NCI-H526 treated with DMSO at 0.1 percent for 48 hours (cell line): Measurements from ENCODE around the gene AFF3.

Source experiments
- DNase-seq: peaks from one replicate; lab custom pipeline; 2025; lab: John Stamatoyannopoulos, UW

Gene AFF3

DNA sequence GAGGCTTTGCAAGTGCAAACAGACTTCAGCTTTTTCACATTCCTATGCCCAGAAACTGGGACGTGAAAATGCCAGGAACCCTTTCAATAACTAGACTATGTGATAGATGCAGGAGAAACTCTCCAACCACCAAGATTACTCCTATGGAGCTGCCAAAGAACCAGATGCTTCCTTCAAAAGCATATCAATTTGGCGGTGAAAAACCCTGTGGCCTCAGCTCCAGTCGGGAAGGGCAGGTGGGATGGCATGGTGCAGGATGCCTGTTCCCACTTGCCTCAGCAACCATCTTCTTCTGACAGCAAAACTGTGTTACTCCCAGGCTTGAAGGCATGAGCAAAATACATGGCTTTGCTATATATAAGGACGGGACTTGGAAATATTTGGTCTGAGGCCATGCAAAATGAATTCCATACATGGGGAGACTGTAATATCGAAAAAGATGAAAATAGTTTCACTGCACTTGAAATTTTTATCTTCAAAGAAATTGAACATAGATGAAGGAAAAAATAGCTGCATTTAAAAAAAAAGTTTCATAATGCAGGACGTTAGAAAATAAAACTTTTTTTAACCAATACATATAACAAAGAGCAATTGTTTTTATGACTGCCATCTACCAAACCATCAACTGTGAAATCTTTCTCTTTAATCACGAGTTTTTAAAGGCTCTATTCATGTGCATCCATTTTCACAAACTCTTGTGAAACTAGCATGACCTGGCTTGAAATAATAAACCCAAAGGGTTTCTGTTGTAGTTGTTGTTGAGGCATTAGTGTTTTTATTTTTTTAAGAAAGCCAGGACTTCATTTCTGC lies 99.1 kb downstream of the AFF3 start:
- DNase-seq = no peak

- DNase-seq = no peak
Observed at GRCh38 chr2:100042562-100042961, 99.8 kb downstream of the AFF3 start.

GRCh38 chr2:100041946-100042345 lies 100.4 kb downstream of the AFF3 start:
- DNase-seq = no peak

GRCh38 chr2:100041385-100041784 lies 101.0 kb downstream of the AFF3 start:
- no peak for DNase-seq

- DNase-seq = no peak
Observed at GRCh38 chr2:100040906-100041305, 101.5 kb downstream of the AFF3 start.

DNA sequence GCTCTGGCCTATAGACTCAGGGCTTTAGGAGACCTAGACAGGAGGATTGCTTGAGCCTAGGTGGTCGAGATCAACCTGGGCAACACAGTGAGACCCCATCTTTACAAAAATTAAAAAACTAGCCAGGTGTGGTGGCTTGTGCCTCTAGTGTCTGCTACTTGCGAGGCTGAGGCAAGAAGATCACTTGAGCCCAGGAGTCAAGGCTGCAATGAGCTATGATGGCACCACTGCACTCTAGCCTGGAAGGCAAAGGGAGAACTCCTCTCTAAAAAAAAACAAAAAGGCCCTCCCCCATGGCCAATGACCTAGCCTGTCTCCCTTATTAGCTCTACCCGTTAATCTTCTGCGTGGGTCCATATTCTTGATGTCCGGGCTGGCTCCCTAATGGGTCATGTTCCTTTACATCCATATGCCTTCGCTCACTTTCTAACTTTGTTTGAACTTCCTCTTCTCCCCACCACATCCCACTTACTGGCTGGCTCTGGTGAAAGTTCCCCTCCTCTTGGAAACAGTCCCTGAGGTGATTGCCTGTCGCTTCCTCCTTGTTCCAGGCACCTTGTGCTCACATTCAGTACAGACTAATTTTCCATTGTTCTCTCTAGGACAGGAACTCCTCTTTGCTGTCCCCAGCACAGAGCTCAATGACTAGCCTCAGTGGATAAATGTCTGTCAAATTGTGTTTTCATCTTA lies 103.0 kb downstream of the AFF3 start:
- DNase-seq = no peak

DNA sequence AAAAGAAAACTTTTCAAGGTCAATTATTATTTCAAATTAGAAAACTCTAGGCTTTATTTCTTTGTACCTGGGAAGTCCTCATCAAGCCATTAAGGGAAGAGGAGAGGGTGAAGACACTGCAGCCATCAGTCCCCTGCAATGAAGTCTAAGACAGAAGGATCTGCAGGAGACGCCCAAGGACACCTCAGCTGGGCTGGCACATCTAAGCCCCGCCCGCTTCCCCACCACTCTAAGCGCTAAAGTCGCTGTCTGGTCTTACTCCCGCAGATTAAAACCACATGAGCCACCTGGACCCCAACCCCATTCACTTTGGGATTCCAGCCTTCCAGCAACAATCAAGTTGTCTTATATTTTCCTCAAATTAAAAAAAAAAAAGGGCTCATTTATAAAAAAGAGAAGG lies 104.4 kb downstream of the AFF3 start:
- no peak for DNase-seq

DNA sequence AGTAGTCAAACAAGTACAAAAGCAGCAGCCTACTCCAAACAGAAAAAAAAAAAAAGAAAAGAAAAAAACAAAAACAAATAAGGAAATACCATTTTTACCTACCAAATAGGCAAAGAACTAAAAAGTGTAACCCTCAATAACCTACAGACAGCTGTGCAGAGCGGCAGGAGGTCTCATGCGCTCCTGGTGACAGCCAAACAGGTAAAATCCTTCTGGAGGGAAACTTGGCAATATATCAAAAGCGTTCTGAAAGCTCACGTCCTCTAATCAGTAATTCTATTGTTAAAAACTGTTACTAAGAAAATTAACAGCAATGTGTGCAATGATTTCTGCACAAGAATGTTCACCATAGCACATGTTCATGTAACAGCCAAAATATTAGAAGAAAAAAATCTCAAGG lies 105.6 kb downstream of the AFF3 start:
- no peak for DNase-seq

DNA sequence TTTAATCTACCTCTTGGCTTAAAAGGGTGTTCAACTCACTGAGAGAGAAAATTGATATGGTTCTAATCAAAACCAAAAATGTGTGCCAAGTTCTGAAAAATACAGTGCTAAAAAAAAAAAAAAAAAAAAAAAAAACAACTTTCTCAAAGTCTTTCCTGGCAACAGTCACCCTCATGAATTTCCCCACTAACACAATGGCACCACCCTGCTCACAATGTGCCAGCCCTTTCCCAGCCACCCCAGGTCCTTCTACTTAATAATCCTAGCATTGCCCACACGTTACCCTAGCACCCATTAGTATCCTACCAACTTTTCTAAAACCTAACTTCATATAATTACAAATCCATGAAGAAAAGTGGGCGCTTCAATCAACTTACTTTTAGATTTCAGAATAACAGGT lies 106.4 kb downstream of the AFF3 start:
- DNase-seq = no peak

DNA sequence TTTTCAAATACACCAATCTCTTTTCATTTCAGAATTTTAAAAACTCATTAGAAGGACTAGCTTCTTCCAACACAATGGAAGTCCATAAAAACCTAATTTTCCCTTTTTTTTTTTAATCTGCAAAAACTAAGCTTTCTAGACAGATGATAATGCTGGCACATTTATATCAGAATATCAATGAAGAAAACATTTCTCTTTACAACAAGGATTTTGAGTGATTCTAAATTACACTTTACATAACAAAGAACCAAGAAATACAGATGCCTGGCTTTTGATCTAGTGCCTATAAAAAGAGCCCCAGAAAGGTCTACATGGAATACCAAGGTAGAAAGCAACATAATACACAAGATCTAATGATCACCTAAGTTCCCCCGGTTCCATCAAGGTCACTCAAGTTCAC lies 108.0 kb downstream of the AFF3 start:
- no peak for DNase-seq

GRCh38 chr2:100033976-100034375 lies 108.4 kb downstream of the AFF3 start:
- DNase-seq = no peak

DNA sequence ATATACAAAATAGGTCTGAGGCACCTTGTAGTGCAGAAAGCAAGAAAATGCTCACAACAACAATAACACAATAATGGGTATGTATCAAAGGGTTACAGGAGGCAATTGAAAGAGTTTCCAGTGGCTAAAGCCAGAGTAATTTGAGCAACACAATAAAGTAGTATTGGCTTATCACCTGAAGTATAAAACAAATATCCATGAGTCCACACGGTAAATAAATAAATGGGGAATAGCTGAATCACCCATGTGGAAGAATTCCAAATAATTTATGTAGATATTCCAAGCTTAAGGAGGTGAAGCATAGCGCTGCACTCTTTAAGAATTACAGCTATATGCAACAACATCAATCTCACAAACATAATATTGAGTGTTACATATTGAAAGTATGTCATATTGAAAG lies 110.8 kb downstream of the AFF3 start:
- no peak for DNase-seq

DNA sequence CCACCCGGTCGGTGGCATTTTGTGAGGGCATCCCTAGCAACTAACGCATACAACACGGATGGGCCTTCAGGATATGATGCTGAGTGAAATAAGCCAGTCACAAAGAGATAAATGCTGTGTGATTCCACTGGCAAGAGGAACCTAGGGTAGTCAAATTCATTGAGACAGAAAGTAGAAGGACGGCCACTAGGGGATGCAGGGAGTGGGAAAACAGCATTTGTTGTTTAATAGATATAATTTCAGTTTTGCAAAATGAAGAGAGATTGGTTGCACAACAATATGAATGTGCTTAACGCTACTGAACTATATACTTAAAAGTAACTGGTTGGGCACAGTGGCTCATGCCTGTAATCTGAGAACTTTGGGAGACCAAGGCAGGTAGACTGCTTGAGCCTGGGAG lies 112.9 kb downstream of the AFF3 start:
- no peak for DNase-seq

DNA sequence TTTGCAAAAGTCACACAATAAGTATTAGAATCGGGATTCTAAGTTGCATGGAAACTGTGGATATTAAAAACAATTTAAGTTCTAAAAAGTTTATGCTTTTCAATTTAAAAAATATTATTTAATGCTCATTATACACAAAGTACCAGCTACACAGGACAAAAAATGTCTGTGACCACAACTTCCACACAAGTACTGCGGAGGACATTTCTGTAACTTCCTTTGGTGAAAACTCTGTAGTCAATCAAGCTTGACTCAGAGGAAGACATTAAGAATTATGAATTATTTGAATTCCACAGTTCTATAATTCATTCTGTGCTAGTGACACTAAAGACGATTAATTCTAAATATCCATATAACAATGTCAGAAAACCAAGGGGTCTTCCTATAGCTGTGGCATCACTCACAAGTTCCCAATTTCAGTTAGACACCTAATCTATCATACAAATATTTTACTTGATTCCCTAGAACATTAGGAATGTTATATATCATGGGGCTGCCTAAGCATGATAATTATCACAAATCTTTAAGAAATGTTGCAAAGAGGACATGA lies 120.5 kb downstream of the AFF3 start:
- DNase-seq = no peak

GRCh38 chr2:100019499-100019898 lies 122.9 kb downstream of the AFF3 start:
- DNase-seq = no peak

- DNase-seq = no peak
Observed at GRCh38 chr2:100018341-100019193, 123.8 kb downstream of the AFF3 start.

DNA sequence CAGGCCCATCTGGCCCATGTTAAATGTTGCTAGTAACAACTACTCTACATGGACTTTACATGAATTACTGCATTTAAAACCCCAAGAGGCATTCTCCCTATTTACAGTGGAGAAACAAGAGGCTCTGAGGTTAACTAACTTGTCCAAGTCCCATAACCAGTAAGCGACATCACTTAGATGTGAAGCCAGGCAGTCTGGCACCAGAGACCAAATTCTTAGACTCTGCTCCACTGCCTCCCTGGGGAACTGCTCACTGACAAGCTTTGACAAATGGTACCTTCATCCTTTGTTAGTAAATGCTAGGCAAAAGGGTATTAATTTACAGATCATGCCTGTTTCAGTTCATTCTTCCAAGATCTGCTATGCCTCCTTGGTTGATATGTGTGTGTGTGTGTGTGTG lies 124.8 kb downstream of the AFF3 start:
- DNase-seq = no peak

DNA sequence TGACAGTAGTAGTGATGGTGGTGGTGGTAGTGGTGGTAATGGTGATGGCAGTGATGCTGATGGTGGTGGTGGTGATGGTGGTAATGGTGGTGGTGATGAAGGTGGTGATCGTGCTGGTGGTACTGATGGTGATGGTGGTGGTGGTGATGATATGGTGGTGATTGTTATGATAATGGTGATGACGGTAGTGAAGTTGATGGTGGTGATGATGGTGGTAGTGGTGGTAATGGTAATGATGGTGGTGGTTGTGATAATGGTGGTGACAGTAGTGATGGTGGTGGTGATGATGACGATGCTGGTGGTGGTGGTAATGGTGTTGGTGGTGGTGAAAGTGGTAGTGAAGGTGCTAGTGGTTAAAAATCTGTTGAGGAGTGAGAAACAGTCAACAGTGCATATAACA lies 125.6 kb downstream of the AFF3 start:
- DNase-seq = no peak

DNA sequence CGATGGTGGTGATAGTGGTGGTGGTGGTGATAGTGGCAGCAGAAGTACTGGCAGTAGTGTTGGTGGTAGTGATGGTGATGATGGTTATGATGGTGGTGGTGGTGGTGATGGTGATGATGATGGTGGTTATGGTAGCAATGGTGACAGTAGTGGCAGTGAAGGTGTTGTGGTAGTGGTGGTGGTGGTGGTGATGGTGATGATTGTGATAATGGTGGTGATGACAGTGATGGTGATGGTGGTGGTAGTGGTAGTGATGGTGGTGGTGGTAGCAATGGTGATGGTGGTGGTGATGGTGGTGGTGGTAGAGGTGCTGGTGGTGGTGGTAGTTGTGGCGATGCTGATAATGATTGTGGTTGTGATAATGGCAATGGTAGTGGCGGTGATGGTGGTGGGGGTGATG lies 126.5 kb downstream of the AFF3 start:
- no peak for DNase-seq

DNA sequence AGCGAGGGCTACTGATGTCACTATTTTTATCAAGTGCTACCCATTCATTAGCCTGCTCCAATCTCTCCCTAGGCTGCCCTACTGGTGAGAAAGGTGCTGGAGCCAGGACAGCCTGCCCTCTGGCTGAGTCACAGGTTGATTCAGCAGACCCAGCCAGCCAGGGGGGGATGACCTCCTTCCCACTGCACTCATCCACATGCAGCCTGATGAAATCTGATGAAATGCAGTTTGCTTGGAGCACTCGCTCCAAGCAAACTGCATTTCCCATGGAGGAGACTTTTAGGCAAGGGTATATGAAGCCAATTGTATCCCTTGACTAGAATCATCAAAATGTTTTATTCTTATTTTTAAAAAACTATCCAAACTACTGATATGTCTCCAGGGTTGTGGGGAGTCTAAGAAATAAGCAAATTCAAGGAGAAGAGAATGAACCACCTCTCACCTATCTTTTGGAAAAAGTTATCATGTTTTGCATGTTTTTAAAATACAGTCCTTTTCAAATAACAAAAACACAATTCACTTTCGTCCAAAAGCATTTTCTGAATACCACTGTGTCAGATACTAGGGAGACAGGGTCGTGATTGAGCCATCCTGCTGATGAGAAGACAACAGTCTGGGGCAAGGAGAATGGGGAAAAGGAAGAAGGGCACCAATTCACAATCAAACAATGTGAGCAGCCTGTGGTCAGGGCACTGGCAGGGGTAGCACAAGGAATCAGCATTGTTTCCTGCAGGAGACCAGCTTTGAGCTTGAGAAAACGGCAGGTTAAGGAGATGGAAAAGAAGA lies 128.3 kb downstream of the AFF3 start:
- DNase-seq = no peak

DNA sequence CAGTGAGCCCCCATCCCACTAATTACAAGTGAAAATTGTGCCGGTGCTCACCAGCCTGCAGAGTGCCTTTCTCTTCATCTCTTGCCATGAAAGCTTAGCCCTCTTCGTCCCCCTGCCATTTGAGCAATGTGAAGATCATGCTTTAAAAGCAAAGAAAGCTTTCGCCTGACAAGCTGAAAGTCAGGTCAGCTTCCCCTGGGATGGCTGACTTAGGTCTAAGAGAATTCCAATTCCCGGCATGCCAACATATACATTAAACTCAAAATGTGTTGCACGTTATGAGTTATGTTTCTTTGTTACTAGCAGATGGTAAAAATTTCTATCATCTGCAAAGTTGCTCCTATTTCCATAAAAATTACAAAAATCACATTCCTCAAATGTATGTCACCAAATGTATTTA lies 129.8 kb downstream of the AFF3 start:
- no peak for DNase-seq

GRCh38 chr2:100011272-100011731 lies 131.1 kb downstream of the AFF3 start:
- DNase-seq = no peak
